ENCODE results near the gene ARHGAP24. TPM values are rescaled to one million over a fixed set of nuclear protein-coding genes. Genes with fewer than 3 reads are reported as not detected.
"Not testable (repeated sequence)": the region's sequence is repeated elsewhere in the genome, so short reads cannot be mapped to it uniquely, and the experiment has no call there.

Gene ARHGAP24
- total RNA-seq, 1 donor = 56.6 TPM

DNA sequence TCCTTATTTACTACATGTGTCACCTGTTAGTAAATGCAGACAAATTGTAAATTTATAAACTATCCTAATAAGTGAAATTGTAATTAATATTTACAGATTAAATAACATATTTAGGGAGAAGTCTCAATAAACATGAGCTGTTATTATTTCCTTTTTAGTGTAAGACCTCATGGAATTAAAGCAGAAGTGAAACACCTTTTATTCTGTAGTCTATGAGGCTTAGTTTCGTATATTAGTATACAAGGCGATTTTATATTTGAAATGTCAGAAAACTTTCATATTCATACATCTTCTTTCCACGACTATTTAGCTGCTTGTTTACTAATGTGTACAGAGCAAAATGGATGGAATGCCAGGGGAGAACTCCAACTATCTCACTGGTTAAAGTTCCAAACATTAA, 414.4 kb downstream of the ARHGAP24 start:
- H3K4me3 ChIP-seq (ENCODE audit: low read depth, low read length) = no peak overlapping the region
- no peak for DNase-seq (ENCODE audit: low read depth)
- no peak for TF ChIP-seq CTCF (IDR thresholded peaks at IDR 0.05; ENCODE audit: insufficient read depth, low read depth, low read length)

DNA sequence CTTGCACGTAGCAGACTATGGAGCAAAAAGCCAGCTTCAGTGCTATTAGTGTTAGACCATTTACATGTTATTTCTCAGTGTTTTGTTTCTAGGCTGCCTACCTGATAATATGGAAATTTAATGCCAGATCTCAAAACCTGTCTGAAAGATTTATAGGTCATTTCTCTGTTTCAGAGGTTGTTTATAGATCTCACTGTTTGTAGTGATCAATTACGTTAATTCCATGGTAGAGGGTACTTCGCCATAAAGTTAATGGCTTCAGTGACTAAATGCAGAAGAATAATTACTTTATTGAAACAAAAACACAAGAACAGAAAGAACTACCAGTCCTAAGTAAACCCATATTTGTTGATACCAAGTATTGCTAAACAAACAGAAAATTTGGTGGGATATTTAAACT, 420.8 kb downstream of the ARHGAP24 start:
- DNase-seq (ENCODE audit: low read depth) = no peak
- H3K4me3 ChIP-seq (ENCODE audit: low read depth, low read length) = no peak overlapping the region
- no peak for TF ChIP-seq CTCF (IDR thresholded peaks at IDR 0.05; ENCODE audit: insufficient read depth, low read depth, low read length)

DNA sequence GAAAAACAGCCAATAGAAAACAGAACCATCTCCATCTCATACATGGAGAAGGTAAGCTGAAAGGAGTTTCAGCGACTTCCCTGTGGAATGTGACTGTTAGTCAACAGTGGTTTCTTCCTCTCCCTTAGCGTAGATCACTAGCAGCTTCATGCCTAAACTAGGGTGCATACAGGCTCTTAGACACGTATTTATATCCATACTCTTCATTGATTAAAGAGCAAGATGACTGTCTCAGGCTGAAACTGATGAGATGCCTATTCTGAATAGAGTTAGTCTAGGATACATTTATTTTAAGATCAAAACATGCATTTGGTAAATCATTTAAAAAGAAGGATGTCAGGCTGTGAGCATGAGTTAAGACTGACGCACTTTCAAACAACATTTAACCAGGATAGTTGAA, 423.3 kb downstream of the ARHGAP24 start:
- no peak for TF ChIP-seq CTCF (IDR thresholded peaks at IDR 0.05; ENCODE audit: insufficient read depth, low read depth, low read length)
- H3K4me3 ChIP-seq (ENCODE audit: low read depth, low read length) = no peak overlapping the region
- DNase-seq (ENCODE audit: low read depth) = no peak

GRCh38 chr4:85901500-85901899, 426.6 kb downstream of the ARHGAP24 start:
- no peak overlapping the region for H3K4me3 ChIP-seq (ENCODE audit: low read depth, low read length)
- TF ChIP-seq CTCF (IDR thresholded peaks at IDR 0.05; ENCODE audit: insufficient read depth, low read depth, low read length) = no peak
- DNase-seq (ENCODE audit: low read depth) = peak; percentile 75

GRCh38 chr4:85902647-85903046, 427.7 kb downstream of the ARHGAP24 start:
- not testable (repeated sequence) for H3K4me3 ChIP-seq (ENCODE audit: low read depth, low read length)

GRCh38 chr4:85905761-85906160, 430.8 kb downstream of the ARHGAP24 start:
- no peak for DNase-seq (ENCODE audit: low read depth)
- TF ChIP-seq CTCF (IDR thresholded peaks at IDR 0.05; ENCODE audit: insufficient read depth, low read depth, low read length) = no peak
- H3K4me3 ChIP-seq (ENCODE audit: low read depth, low read length) = no peak overlapping the region

More at GRCh38 chr4:85902647-85903046, 427.7 kb downstream of the ARHGAP24 start:
- not testable (repeated sequence) for DNase-seq (ENCODE audit: low read depth)

- no peak overlapping the region for H3K4me3 ChIP-seq (ENCODE audit: low read depth, low read length)
- no peak for DNase-seq (ENCODE audit: low read depth)
- no peak for TF ChIP-seq CTCF (IDR thresholded peaks at IDR 0.05; ENCODE audit: insufficient read depth, low read depth, low read length)
These were observed 432.1 kb downstream of the ARHGAP24 start for GRCh38 chr4:85907001-85907400.
